CD4-positive, alpha-beta T cell treated with Interleukin-17A for 1 hour (primary cell): Measurements from ENCODE around the gene LEO1.
"Not testable (repeated sequence)": the region's sequence is repeated elsewhere in the genome, so short reads cannot be mapped to it uniquely, and the experiment has no call there.

Experiments
- DNase-seq: peaks from one replicate; pipeline ENCODE4 v3.0.0-alpha.2; 2020

LEO1 gene

GRCh38 chr15:52003089-52003488 is 31.5 kb upstream of the LEO1 start:
- not testable (repeated sequence) for DNase-seq

GRCh38 chr15:52002351-52002750 is 30.8 kb upstream of the LEO1 start:
- DNase-seq: no peak

GRCh38 chr15:51992953-51993352 is 21.4 kb upstream of the LEO1 start:
- DNase-seq: no peak

- no peak for DNase-seq
Observed at GRCh38 chr15:51991141-51991540, 19.6 kb upstream of the LEO1 start.

- DNase-seq: no peak
Observed at GRCh38 chr15:51982770-51983103, 11.2 kb upstream of the LEO1 start.

GRCh38 chr15:51982013-51982769 is 10.6 kb upstream of the LEO1 start:
- peak; percentile 81 for DNase-seq

- DNase-seq: no peak
Observed at GRCh38 chr15:51973775-51974174, 2.2 kb upstream of the LEO1 start.

- DNase-seq: no peak
Observed at GRCh38 chr15:51973220-51973619, 1.6 kb upstream of the LEO1 start.

- DNase-seq: no peak
Observed at GRCh38 chr15:51971032-51971374, 575 bp downstream of the LEO1 start.

GRCh38 chr15:51970132-51970817 is 1.3 kb downstream of the LEO1 start:
- no peak for DNase-seq

GRCh38 chr15:51969728-51970127 is 1.9 kb downstream of the LEO1 start:
- no peak for DNase-seq

GRCh38 chr15:51967583-51967982 is 4.0 kb downstream of the LEO1 start:
- no peak for DNase-seq

- no peak for DNase-seq
Observed at GRCh38 chr15:51966192-51966591, 5.4 kb downstream of the LEO1 start.

- no peak for DNase-seq
Observed at GRCh38 chr15:51965691-51966090, 5.9 kb downstream of the LEO1 start.

- DNase-seq: no peak
Observed at GRCh38 chr15:51955504-51955903, 16.1 kb downstream of the LEO1 start.

GRCh38 chr15:51952805-51953204 is 18.8 kb downstream of the LEO1 start:
- DNase-seq: no peak

GRCh38 chr15:51947124-51947523 is 24.5 kb downstream of the LEO1 start:
- DNase-seq: no peak

- DNase-seq: no peak
Observed at GRCh38 chr15:51939216-51939615, 32.4 kb downstream of the LEO1 start.

- no peak for DNase-seq
Observed at GRCh38 chr15:51938286-51938685, 33.3 kb downstream of the LEO1 start.

GRCh38 chr15:51936105-51936478 is 35.5 kb downstream of the LEO1 start:
- no peak for DNase-seq

- no peak for DNase-seq
Observed at GRCh38 chr15:51935466-51936104, 36.0 kb downstream of the LEO1 start.

- no peak for DNase-seq
Observed at GRCh38 chr15:51932161-51932560, 39.4 kb downstream of the LEO1 start.

GRCh38 chr15:51931638-51932037 is 39.9 kb downstream of the LEO1 start:
- DNase-seq: no peak

- DNase-seq: no peak
Observed at GRCh38 chr15:51931016-51931415, 40.6 kb downstream of the LEO1 start.
